Stimulated activated CD8-positive, alpha-beta memory T cell treated with anti-CD3 and anti-CD28 coated beads, Interleukin-4, amount 100 ng/mL, for 1 hour (primary cell): ENCODE measurements around the gene TK1.

Source experiments
- DNase-seq, 2 donors: peaks; one replicate each; pipeline ENCODE4 v3.0.0-alpha.2; 2020; ENCODE audit warnings: low read depth in 2 of 2, low spot score in 1 of 2

TK1 gene

GRCh38 chr17:78135858-78136500 is 50.9 kb downstream of the TK1 start:
- no peak for DNase-seq

GRCh38 chr17:78134899-78135385 is 51.9 kb downstream of the TK1 start:
- DNase-seq = no peak

- DNase-seq = peak in 1 of 2 donors; percentile 62
Measured at GRCh38 chr17:78133971-78134898, 52.6 kb downstream of the TK1 start.

GRCh38 chr17:78133179-78133951 is 53.5 kb downstream of the TK1 start:
- DNase-seq = no peak

GRCh38 chr17:78132767-78133178 is 54.1 kb downstream of the TK1 start:
- no peak for DNase-seq

- no peak for DNase-seq
Measured at GRCh38 chr17:78132084-78132676, 54.7 kb downstream of the TK1 start.

- DNase-seq = no peak
Measured at GRCh38 chr17:78131172-78132083, 55.4 kb downstream of the TK1 start.

GRCh38 chr17:78130437-78131101 is 56.3 kb downstream of the TK1 start, which contains the start of gene TMC8:
TSS of gene TMC8 (plus strand) at chr17:78130771. CDS start at chr17:78131589, 818 bp downstream.
- DNase-seq = peak in 1 of 2 donors; percentile 61

- no peak for DNase-seq
Measured at GRCh38 chr17:78130090-78130436, 56.8 kb downstream of the TK1 start.

GRCh38 chr17:78129351-78130089 is 57.3 kb downstream of the TK1 start:
- DNase-seq = no peak

GRCh38 chr17:78128551-78129350 is 58.1 kb downstream of the TK1 start, which contains the start of gene TMC6:
TSS of gene TMC6 (minus strand) at chr17:78128755. CDS start at chr17:78126832, 1,923 bp downstream.
- no peak for DNase-seq

- DNase-seq = no peak
Measured at GRCh38 chr17:78127888-78128550, 58.8 kb downstream of the TK1 start.

GRCh38 chr17:78127239-78127887 is 59.5 kb downstream of the TK1 start:
- no peak for DNase-seq

- no peak for DNase-seq
Measured at GRCh38 chr17:78126895-78127238, 60.0 kb downstream of the TK1 start.

GRCh38 chr17:78125976-78126894 is 60.6 kb downstream of the TK1 start:
- no peak for DNase-seq
